Kidney capillary endothelial cell (primary cell): ENCODE results near the gene NANOS2.
"Not testable (repeated sequence)": the region's sequence is repeated elsewhere in the genome, so short reads cannot be mapped to it uniquely, and the experiment has no call there.

Experiments used
- DNase-seq: peaks from one replicate; pipeline ENCODE4 v3.0.0-alpha.2; 2018; ENCODE audit warnings: low spot score

NANOS2 gene

DNA sequence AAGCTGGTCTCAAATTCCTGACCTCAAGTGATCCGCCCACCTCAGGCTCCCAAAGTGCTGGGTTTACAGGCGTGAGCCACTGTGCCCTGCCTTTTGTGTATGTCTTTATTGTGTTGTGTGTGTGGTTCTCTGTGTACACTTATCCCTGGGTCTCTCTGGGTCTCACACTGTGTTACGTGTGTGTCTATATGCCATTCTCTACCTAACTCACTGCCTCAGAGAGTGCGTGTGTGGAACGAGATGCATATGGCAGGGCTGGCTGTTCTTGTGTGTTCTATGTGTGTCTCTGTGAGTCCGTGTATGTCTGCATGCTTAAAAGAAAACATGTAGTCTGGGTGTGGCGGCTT, 40.0 kb downstream of the NANOS2 start:
- no peak for DNase-seq

- no peak for DNase-seq
These were observed 41.3 kb downstream of the NANOS2 start for GRCh38 chr19:45873219-45873772.

GRCh38 chr19:45872095-45872919, 42.3 kb downstream of the NANOS2 start:
- DNase-seq = no peak

- DNase-seq = no peak
These were observed 43.8 kb downstream of the NANOS2 start for GRCh38 chr19:45870798-45871197.

- DNase-seq = not testable (repeated sequence)
These were observed 47.3 kb downstream of the NANOS2 start for GRCh38 chr19:45867241-45867640.

- no peak for DNase-seq
These were observed 48.0 kb downstream of the NANOS2 start for GRCh38 chr19:45866400-45867176.

DNA sequence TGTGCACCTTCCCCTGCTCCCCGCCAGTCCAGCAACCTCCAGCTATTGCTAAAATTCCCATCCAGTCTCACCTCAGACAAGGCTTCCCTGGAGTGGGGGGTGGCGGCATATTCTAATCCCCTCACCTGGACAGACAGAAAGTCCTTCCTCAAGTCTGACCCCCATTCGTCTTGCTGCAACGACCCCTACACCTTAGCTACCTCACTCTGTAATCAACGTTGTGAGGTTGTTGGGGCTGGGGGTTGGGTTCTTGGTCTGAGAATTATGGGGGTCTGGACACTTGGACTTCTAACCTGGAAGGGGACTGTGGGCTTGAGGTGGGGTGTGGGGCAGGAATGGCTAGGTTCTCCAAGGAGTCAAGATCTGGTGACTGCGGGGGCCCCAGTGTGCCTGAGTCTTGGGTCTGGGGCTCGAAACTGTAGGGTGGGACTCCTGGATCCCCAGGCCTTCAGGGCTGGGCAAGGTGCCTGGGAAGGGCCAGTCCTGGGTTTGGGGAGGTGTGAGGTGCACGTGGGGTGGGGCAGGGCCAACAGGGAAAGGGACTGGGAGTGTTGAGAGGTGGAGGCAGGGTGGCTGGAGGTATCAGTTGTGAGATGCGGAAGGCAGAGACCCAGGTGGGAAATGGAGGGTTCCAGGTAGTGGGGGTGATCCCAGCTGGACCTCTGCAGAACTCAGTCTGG, 49.2 kb downstream of the NANOS2 start:
- DNase-seq = no peak

GRCh38 chr19:45864629-45865082, 49.9 kb downstream of the NANOS2 start:
- no peak for DNase-seq

- DNase-seq = peak; percentile 34
These were observed 50.5 kb downstream of the NANOS2 start, which contains the start of gene FOXA3 for GRCh38 chr19:45863840-45864628. FOXA3 (plus strand) TSS chr19:45864326; CDS start chr19:45864457, 131 bp downstream.

DNA sequence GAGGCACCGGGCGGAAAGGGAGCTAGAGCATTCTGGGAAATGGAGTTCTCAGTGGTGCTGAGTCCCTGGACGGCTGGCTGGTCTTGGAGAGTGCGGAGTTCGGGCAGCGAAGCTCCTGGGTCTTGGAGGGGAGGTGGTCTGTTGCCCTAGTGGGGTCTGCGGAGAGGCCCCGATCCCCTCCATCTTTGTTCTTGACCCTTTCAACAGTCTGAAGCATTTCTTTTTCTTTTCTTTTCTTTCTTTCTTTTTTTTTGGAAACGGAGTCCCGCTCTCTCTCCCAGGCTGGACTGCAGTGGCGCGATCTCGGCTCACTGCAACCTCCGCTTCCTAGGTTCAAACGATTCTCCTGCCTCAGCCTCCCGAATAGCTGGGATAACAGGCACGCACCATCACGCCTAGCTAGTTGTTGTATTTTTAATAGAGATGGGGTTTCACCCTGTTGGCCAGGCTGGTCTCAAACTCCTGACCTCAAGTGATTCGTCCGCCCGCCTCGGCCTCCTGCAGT, 51.2 kb downstream of the NANOS2 start:
- no peak for DNase-seq
